ENCODE measurements around the gene KIF4A. TPM values are rescaled to one million over a fixed set of nuclear protein-coding genes. Genes with fewer than 3 reads are reported as not detected.

KIF4A gene
- total and polyA plus RNA-seq, 9 of the 15 experiments (the other 6 are each of a cell fraction or from before 2014, with no cell fraction given) = 13.0 to 42.7 (median 35.9) TPM

- no peak overlapping the region for H3K27ac ChIP-seq (ENCODE audit: extremely low read depth, low read depth, low read length)
- no peak overlapping the region for H3K9ac ChIP-seq (ENCODE audit: insufficient read depth in 1 of 2, low read depth in 2 of 2, low read length in 2 of 2)
- CTCF ChIA-PET (ENCODE audit: low intra/inter-chr PET ratio) = no interaction called here
- peak; percentile 64; the same call in 1 of the 3 replicates for ATAC-seq
- FAIRE-seq = no peak
- WGBS (ENCODE audit: insufficient coverage, low coverage, missing lambda C conversion rate) = 100% methylated on average over 1 of the region's 1 CpG
- H4K20me1 ChIP-seq (replicated peaks; ENCODE audit: control insufficient read depth, insufficient read depth, low read length) = no peaks in the 10 kb centered on the region
- intact Hi-C loops (cut with micrococcal nuclease) (no loop called here), in situ Hi-C loops (cut with MboI) (no loop called here)
- no peaks in the 10 kb centered on the region for H3K79me2 ChIP-seq (ENCODE audit: control insufficient read depth, insufficient read depth, low read length)
- H3K4me3 ChIP-seq = no peak overlapping the region
- no peak for TF ChIP-seq ARHGAP35 (IDR thresholded peaks at IDR 0.05; ENCODE audit: partially characterized antibody)
- TF ChIP-seq CTCF (IDR thresholded peaks at IDR 0.05 in 2 of 3, conservative IDR thresholded peaks at IDR 0.05 in 1 of 3; ENCODE audit: insufficient read depth in 2 of 3, low read depth in 1 of 3, low read length in 3 of 3) = 0 out of 6 replicates have a peak, but pooled peaks of 1 of the 3 experiments have one; percentile 22
- H3K4me2 ChIP-seq (ENCODE audit: insufficient read depth, low read length) = no peak overlapping the region
- H3K4me1 ChIP-seq (replicated peaks in 1 of 2; ENCODE audit: control insufficient read depth in 2 of 2, insufficient read depth in 2 of 2, low read length in 2 of 2) = no peaks in the 10 kb centered on the region
- no peaks in the 10 kb centered on the region for H3K9me3 ChIP-seq (replicated peaks; ENCODE audit: control insufficient read depth, insufficient read depth, low read depth, low read length)
- peaks cover 59% of the 10 kb centered on the region; the same call in 2 of the 3 replicates for H3K36me3 ChIP-seq (ENCODE audit: control insufficient read depth, insufficient read depth, low read length)
- no peaks in the 10 kb centered on the region for H3K27me3 ChIP-seq (ENCODE audit: control insufficient read depth in 2 of 2, insufficient read depth in 2 of 2, low read length in 2 of 2)
- H2AFZ ChIP-seq (ENCODE audit: low read depth, low read length) = no peak overlapping the region
- H3K9me1 ChIP-seq (ENCODE audit: control insufficient read depth, insufficient read depth, low read length) = no peaks in the 10 kb centered on the region
- BruUV-seq (replicated peaks) = no TSS peak
- DNase-seq (ENCODE audit: extremely low read depth in 1 of 4, low spot score in 3 of 4) = peak in 3 of 4 experiments; percentile 1 to 11 (median 5)
- POLR2A ChIA-PET = interaction anchor here (1.0 kb wide), 1 partner anchor 26 kb away, joined by 6 read pairs; no protein-coding TSS in a partner anchor
These were observed 42.7 kb downstream of the KIF4A start for GRCh38 chrX:70332600-70332999.

GRCh38 chrX:70336767-70337166 lies 46.9 kb downstream of the KIF4A start:
- Histone ChIP-seq H3K79me2 (ENCODE audit: control insufficient read depth, insufficient read depth, low read length) (no peaks in the 10 kb centered on the region), H3K9me1 (ENCODE audit: control insufficient read depth, insufficient read depth, low read length) (no peaks in the 10 kb centered on the region), H3K4me2 (ENCODE audit: insufficient read depth, low read length) (no peak overlapping the region), H3K27me3 (ENCODE audit: control insufficient read depth in 2 of 2, insufficient read depth in 2 of 2, low read length in 2 of 2) (no peaks in the 10 kb centered on the region), H3K27ac (ENCODE audit: extremely low read depth, low read depth, low read length) (no peak overlapping the region), H3K9ac (ENCODE audit: insufficient read depth in 1 of 2, low read depth in 2 of 2, low read length in 2 of 2) (no peak overlapping the region), H3K4me1 (replicated peaks in 1 of 2; ENCODE audit: control insufficient read depth in 2 of 2, insufficient read depth in 2 of 2, low read length in 2 of 2) (no peaks in the 10 kb centered on the region), H4K20me1 (replicated peaks; ENCODE audit: control insufficient read depth, insufficient read depth, low read length) (no peaks in the 10 kb centered on the region), H2AFZ (ENCODE audit: low read depth, low read length) (no peak overlapping the region), H3K9me3 (replicated peaks; ENCODE audit: control insufficient read depth, insufficient read depth, low read depth, low read length) (no peaks in the 10 kb centered on the region), H3K4me3 (no peak overlapping the region), H3K36me3 (ENCODE audit: control insufficient read depth, insufficient read depth, low read length) (peaks cover 47% of the 10 kb centered on the region; the same call in 2 of the 3 replicates)
- intact Hi-C loops (cut with micrococcal nuclease) (no loop called here), in situ Hi-C loops (cut with MboI) (no loop called here)
- TF ChIP-seq YY1 (IDR thresholded peaks at IDR 0.05; ENCODE audit: borderline replicate concordance in 1 of 3, control insufficient read depth in 1 of 3, extremely low read depth in 1 of 3, insufficient read depth in 3 of 3, insufficient read length in 1 of 3, insufficient replicate concordance in 2 of 3, low read depth in 1 of 3, low read length in 2 of 3) = no peak
- no peak for TF ChIP-seq MEF2A (IDR thresholded peaks at IDR 0.05; ENCODE audit: control insufficient read depth, low read depth, low read length)
- TF ChIP-seq ILK (tag; IDR thresholded peaks at IDR 0.05; ENCODE audit: borderline replicate concordance, low read depth) = no peak
- no peak for TF ChIP-seq TCF15 (CRISPR knock-in tag; IDR thresholded peaks at IDR 0.05)
- TF ChIP-seq, protein P1, sequence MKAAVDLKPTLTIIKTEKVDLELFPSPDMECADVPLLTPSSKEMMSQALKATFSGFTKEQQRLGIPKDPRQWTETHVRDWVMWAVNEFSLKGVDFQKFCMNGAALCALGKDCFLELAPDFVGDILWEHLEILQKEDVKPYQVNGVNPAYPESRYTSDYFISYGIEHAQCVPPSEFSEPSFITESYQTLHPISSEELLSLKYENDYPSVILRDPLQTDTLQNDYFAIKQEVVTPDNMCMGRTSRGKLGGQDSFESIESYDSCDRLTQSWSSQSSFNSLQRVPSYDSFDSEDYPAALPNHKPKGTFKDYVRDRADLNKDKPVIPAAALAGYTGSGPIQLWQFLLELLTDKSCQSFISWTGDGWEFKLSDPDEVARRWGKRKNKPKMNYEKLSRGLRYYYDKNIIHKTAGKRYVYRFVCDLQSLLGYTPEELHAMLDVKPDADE (conservative IDR thresholded peaks at IDR 0.05; ENCODE audit: control insufficient read depth, low read depth, low read length) = no peak
- no peak for TF ChIP-seq ZNF146 (CRISPR knock-in tag; IDR thresholded peaks at IDR 0.05; ENCODE audit: unreplicated experiment)
- TF ChIP-seq SMAD1 (IDR thresholded peaks at IDR 0.05; ENCODE audit: low read depth, low read length, partially characterized antibody) = no peak
- TF ChIP-seq TAF9B (IDR thresholded peaks at IDR 0.05; ENCODE audit: partially characterized antibody) = no peak
- FAIRE-seq (no peak), ATAC-seq (no peak), DNase-seq (ENCODE audit: extremely low read depth in 1 of 4, low spot score in 3 of 4) (no peak)
- ChIA-PET CTCF (ENCODE audit: low intra/inter-chr PET ratio) (no interaction called here), POLR2A (no interaction called here)
- no TSS peak for BruUV-seq (replicated peaks)

All from K562 (cell line).